22Rv1 (cell line): ENCODE measurements around the gene RNF212B.

ENCODE experiments used
- H3K27ac ChIP-seq: fragments of 450-650 bp; 2 replicates; pipeline ENCODE4 v1.5.1; 2017
- ZFX ChIP-seq: fragments of 450-650 bp; IDR thresholded peaks from 2 replicates; pipeline ENCODE4 v1.6.1; 2017; ENCODE audit warnings: antibody characterized with exemption, borderline replicate concordance
- TF ChIP-seq, protein P1 (sequence below): fragments of 450-650 bp; IDR thresholded peaks from 2 replicates; pipeline ENCODE4 v1.5.1; 2017; ENCODE audit warnings: mild to moderate bottlenecking

RNF212B gene

DNA sequence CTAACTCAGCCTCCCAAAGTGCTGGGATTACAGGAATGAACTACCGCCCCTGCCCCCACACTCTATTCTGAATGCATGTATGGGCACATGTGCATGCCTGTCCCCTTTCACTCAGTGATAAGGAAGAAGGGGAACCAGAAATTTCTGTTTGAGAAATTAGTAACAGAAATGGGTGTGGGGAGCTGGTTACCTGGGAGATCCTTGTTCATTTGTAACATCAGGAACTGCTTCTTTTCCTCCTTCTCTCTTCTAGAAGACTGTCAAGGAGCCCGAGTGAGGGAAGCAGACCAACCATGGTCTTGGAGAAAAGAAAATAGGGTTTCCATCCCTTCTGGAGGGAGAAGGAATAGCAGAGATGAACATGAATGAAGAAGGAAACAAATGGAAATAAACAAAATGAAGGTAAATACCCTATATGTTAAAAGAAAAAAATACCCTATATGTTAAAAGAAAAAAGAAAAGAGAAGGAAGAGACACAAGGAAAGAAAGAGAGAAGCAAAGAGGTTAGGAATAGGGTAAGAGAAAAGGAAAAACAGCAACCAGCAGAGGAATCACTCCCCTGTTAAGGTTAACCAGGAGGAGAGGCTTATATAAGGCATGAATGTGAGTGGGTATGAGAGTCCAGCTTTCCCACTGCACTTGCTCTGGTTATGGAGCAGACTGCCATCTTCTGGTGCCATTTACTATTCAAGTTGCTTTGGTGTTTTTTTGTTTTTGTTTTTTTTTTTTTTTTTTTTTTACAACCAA lies 61.6 kb downstream of the RNF212B start:
- H3K27ac ChIP-seq: peak overlapping the region; percentile 96
- no peak for TF ChIP-seq ZFX
- TF ChIP-seq, protein P1, sequence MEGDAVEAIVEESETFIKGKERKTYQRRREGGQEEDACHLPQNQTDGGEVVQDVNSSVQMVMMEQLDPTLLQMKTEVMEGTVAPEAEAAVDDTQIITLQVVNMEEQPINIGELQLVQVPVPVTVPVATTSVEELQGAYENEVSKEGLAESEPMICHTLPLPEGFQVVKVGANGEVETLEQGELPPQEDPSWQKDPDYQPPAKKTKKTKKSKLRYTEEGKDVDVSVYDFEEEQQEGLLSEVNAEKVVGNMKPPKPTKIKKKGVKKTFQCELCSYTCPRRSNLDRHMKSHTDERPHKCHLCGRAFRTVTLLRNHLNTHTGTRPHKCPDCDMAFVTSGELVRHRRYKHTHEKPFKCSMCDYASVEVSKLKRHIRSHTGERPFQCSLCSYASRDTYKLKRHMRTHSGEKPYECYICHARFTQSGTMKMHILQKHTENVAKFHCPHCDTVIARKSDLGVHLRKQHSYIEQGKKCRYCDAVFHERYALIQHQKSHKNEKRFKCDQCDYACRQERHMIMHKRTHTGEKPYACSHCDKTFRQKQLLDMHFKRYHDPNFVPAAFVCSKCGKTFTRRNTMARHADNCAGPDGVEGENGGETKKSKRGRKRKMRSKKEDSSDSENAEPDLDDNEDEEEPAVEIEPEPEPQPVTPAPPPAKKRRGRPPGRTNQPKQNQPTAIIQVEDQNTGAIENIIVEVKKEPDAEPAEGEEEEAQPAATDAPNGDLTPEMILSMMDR: peak; percentile 54

DNA sequence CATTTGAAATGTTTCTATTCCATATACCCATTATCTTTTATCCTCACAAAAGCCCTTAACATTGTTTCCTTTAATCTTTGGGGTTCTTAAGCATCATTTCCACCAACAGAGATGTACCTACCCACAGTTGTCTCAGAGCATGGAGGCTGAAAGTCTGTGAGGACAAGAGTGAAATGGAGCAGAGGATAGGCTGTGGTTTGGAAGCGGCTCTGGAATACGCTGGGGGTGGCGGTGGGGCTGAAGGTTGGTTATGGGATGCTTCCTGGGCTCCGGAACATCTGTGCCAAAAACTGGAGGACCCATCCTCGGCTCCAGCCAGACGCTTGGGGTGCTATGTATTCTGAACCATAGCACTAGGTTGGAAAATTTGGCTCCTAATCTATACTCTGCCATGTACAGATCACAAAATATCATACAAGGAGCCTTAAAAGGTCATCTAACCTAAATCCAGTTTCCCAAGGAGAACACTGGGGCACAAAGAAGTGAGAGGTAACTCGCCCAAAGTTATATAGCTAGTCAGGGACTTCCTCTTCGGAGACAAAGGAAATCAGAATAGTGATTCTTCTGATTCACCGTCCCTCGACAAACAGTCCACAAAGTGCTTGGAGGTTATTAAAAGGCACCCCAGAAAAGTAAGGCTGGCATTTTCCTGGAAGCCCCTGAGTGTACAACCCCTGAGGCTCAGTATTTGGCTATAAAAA lies 62.4 kb downstream of the RNF212B start:
- peak overlapping the region; percentile 96 for H3K27ac ChIP-seq
- TF ChIP-seq, protein P1: peak; percentile 13; the same call in 1 of the 2 replicates
- TF ChIP-seq ZFX: no peak

DNA sequence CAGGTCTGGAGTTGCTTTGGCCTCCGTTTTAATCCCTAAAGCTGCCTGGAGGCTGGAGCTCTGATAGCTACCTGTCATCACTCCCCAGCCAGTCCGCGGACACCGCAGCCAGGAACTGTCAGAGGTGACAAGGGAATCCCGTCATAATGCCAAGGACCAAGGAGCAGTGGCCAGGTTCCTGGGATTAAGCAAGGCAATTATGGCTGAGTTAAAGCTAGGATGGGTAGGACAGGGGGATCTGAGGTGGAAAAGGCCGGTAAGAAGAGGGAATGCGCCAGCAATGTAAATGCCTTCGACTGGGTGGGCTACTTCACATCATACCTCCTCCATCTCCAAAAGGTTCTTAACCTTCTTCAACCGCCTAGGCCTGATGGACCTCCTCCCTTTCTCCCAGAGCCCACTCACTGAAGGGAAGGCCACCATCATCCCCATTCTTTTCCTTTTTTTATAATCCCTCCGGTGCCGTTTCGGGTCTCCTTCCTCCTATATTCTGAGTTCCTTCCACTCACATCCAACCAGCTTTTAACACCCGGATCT lies 63.0 kb downstream of the RNF212B start:
- peak overlapping the region; percentile 96 for H3K27ac ChIP-seq
- TF ChIP-seq, protein P1: no peak
- TF ChIP-seq ZFX: no peak

DNA sequence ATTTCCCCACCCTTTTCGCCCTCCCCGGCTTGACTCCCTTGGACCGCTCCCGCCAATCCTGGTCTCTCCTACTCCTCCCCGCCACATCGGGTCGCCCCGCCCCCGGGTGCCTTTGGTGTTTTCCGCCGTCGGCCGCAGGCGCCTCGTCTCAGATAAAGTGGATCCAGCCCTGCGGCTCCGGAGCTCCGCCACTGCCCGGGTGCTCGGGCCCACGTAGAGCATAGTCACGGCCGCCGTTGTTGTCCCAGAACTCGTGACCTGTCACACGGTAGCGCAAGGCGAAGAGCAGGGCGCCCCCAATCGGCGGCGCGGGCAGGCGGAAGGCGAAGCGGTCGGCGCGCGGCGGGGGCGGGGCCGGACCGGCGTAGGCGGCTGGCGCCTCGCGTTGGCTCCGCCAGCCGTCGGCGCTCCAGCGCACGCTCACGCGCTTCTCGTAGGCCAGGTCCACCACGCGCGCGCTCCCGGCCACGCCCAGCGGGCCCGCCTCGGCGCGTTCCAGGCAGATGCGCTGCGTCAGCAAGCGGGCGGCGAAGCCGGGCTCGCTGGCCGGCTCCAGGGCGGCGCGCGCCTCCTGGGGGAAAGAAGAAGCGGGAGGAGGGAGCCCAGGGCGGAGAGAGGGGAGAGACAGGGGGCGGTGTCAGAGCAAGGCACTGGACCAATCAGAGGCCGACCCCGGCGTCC lies 63.7 kb downstream of the RNF212B start:
- no peak for TF ChIP-seq ZFX
- TF ChIP-seq, protein P1: peak; percentile 95
- peak overlapping the region; percentile 96 for H3K27ac ChIP-seq

DNA sequence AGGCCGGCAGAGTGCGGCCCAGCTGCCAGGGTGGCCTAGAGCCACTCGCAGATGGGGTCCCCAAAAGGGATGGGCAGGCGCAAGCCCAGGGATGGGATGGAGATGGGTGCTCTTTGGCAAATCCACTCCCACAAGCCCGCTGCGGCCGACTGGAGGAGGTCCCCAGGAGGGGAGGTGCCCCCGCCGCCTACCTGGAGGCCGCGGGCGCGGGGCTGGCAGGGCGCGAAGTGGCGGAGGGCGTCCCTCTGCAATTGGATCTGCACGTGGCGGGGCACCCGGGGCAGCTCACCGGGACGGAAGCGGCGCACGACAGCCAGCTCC lies 64.2 kb downstream of the RNF212B start:
- H3K27ac ChIP-seq: peak overlapping the region; percentile 96
- TF ChIP-seq ZFX: no peak
- TF ChIP-seq, protein P1: no peak

DNA sequence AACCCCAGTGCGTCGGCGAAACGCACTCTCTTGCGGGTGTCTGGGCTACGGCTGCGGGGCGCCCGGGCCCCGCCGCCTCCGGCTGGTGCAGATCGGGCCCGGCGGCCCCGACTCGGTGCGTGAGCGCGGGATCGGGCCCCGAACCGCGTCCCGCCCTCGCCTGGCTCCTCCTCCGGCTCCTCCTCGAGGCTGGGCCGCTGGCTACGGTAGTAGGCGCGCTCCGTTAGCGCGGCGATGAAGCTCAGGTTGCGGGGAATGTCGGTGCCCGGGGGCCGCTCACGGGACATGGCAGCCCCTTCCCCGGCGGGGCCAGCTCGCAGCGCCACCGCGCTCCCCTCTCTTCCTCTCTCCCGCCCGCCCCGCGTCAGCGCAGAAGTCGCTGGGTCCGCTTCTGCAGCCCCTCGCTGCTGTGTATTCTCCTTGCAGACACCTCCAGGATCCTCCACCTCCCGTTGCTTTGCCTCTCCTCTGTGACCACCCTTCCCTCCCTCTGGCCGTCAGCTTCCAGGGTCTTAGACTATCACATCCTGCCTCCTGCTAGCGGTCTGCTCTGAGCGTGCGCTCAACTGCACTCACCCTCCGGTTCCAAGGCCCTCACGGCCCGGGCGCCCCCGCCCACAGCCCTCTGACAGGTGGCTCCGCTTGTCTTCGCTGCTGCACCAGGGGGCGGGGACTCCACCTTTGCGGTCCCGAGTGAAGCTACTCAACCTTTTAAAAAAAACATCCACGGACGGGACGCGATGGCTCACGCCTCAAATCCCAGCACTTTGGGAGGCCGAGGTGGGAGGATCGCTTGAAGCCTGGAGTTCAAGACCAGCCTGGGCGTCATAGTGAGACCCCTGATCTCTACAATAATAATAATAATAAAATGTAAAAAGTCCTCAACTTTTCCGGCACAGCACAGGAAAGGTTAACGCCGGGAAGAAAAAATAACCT lies 64.8 kb downstream of the RNF212B start, which contains the start of gene PPP1R3E:
Gene PPP1R3E (minus strand): TSS at position 570 of the 936 bp plus-strand sequence. CDS start 283 bp downstream, at position 287.
- peak within 1 kb of the TSS; percentile 96 for H3K27ac ChIP-seq
- TF ChIP-seq, protein P1: no peak
- TF ChIP-seq ZFX: no peak
